Measurements from ENCODE around the gene TAOK3. TPM values are rescaled to one million over a fixed set of nuclear protein-coding genes. Genes with fewer than 3 reads are reported as not detected.

TAOK3 gene
- total RNA-seq, 2 donors from 2014 or later, result 33.4 to 40.6 TPM

- H3K9me3 ChIP-seq (ENCODE audit: control insufficient read depth, low read length), result peaks cover 4% of the 10 kb centered on the region
- no peaks in the 10 kb centered on the region for H3K36me3 ChIP-seq (ENCODE audit: control insufficient read depth, insufficient read depth, low read length)
- H3K4me1 ChIP-seq (ENCODE audit: control insufficient read depth, insufficient read depth, low read length), result no peaks in the 10 kb centered on the region
- Mint-ChIP-seq H3K27ac (no peak overlapping the region), H3K4me1 (peaks cover 2% of the 10 kb centered on the region), H3K27me3 (ENCODE audit: insufficient read depth) (no peaks in the 10 kb centered on the region), H3K4me3 (no peak overlapping the region), H3K36me3 (ENCODE audit: low read depth) (no peaks in the 10 kb centered on the region), H3K9me3 (peaks cover 5% of the 10 kb centered on the region)
- H3K27ac ChIP-seq (ENCODE audit: low read depth, low read length), result no peak overlapping the region
- 85 to 92% methylated on average over 8 to 11 of the region's 13 CpGs for whole genome bisulfite sequencing, 2 experiments (ENCODE audit: insufficient coverage in 1 of 2, insufficient read length in 1 of 2)
- H3K27me3 ChIP-seq (ENCODE audit: control insufficient read depth, insufficient read depth, low read length, poor library complexity, severe bottlenecking), result no peaks in the 10 kb centered on the region
- TF ChIP-seq CTCF (conservative IDR thresholded peaks at IDR 0.05), result no peak
- H3K4me3 ChIP-seq (ENCODE audit: low read length), result no peak overlapping the region
- no peak for DNase-seq
- H3K9ac ChIP-seq (ENCODE audit: extremely low read depth, low read length, poor library complexity, severe bottlenecking), result no peak overlapping the region
These were observed 246.5 kb downstream of the TAOK3 start for GRCh38 chr12:118126119-118126757.

GRCh38 chr12:118125743-118126118, 247.0 kb downstream of the TAOK3 start:
- 83 to 88% methylated on average over 1 to 3 of the region's 4 CpGs for WGBS, 2 experiments (ENCODE audit: insufficient coverage in 1 of 2, insufficient read length in 1 of 2)
- no peaks in the 10 kb centered on the region for H3K27me3 ChIP-seq (ENCODE audit: control insufficient read depth, insufficient read depth, low read length, poor library complexity, severe bottlenecking)
- H3K36me3 ChIP-seq (ENCODE audit: control insufficient read depth, insufficient read depth, low read length), result no peaks in the 10 kb centered on the region
- no peaks in the 10 kb centered on the region for H3K27me3 Mint-ChIP-seq (ENCODE audit: insufficient read depth)
- no peak for TF ChIP-seq CTCF (conservative IDR thresholded peaks at IDR 0.05)
- peaks cover 5% of the 10 kb centered on the region for H3K9me3 Mint-ChIP-seq
- no peak for DNase-seq
- no peaks in the 10 kb centered on the region for H3K36me3 Mint-ChIP-seq (ENCODE audit: low read depth)
- peaks cover 4% of the 10 kb centered on the region for H3K9me3 ChIP-seq (ENCODE audit: control insufficient read depth, low read length)
- H3K27ac Mint-ChIP-seq, result no peak overlapping the region
- H3K4me3 Mint-ChIP-seq, result no peak overlapping the region
- no peak overlapping the region for H3K9ac ChIP-seq (ENCODE audit: extremely low read depth, low read length, poor library complexity, severe bottlenecking)
- H3K4me1 Mint-ChIP-seq, result peaks cover 7% of the 10 kb centered on the region
- H3K4me3 ChIP-seq (ENCODE audit: low read length), result no peak overlapping the region
- no peak overlapping the region for H3K27ac ChIP-seq (ENCODE audit: low read depth, low read length)
- no peaks in the 10 kb centered on the region for H3K4me1 ChIP-seq (ENCODE audit: control insufficient read depth, insufficient read depth, low read length)

GRCh38 chr12:118124333-118124874, 248.3 kb downstream of the TAOK3 start:
- Histone ChIP-seq H3K27me3 (ENCODE audit: control insufficient read depth, insufficient read depth, low read length, poor library complexity, severe bottlenecking) (no peaks in the 10 kb centered on the region), H3K4me3 (ENCODE audit: low read length) (no peak overlapping the region), H3K36me3 (ENCODE audit: control insufficient read depth, insufficient read depth, low read length) (no peaks in the 10 kb centered on the region), H3K9me3 (ENCODE audit: control insufficient read depth, low read length) (peaks cover 3% of the 10 kb centered on the region), H3K27ac (ENCODE audit: low read depth, low read length) (no peak overlapping the region), H3K4me1 (ENCODE audit: control insufficient read depth, insufficient read depth, low read length) (no peaks in the 10 kb centered on the region), H3K9ac (ENCODE audit: extremely low read depth, low read length, poor library complexity, severe bottlenecking) (no peak overlapping the region)
- no peaks in the 10 kb centered on the region for H3K27me3 Mint-ChIP-seq (ENCODE audit: insufficient read depth)
- WGBS, 2 experiments (ENCODE audit: insufficient coverage in 1 of 2, insufficient read length in 1 of 2), result 92 to 99% methylated on average over 3 to 5 of the region's 5 CpGs
- peaks cover 12% of the 10 kb centered on the region for H3K4me1 Mint-ChIP-seq
- peaks cover 3% of the 10 kb centered on the region for H3K9me3 Mint-ChIP-seq
- H3K36me3 Mint-ChIP-seq (ENCODE audit: low read depth), result no peaks in the 10 kb centered on the region
- DNase-seq, result no peak
- TF ChIP-seq CTCF (conservative IDR thresholded peaks at IDR 0.05), result no peak
- no peak overlapping the region for H3K4me3 Mint-ChIP-seq
- no peak overlapping the region for H3K27ac Mint-ChIP-seq

Data from endodermal cell (in vitro differentiated cells).